ENCODE measurements around the gene PTPRG. TPM values are rescaled to one million over a fixed set of nuclear protein-coding genes. Genes with fewer than 3 reads are reported as not detected.

PTPRG gene
- total RNA-seq, 1 donor from 2014 or later = 80.7 TPM

DNA sequence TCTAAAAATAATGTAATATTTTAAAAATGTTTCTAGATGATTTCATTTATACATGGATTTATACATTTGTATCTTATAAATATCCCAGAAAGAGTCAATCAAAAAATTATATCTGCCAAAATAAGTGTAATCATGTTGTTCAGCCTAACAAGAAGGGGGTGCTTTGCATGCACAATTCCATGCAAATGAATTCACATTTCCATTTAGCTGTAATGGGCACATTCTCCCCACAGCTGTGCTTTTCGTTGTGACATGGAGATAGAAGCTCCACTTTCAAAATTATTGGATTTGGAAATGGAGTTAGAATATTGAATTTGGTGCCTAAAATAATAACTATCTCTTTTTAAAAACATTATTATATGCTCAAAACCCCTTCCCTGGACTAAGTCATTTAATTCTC, 270.6 kb downstream of the PTPRG start:
- Mint-ChIP-seq H3K4me3 (ENCODE audit: unreplicated experiment) (no peak overlapping the region), H3K36me3 (ENCODE audit: low read depth, unreplicated experiment) (no peaks in the 10 kb centered on the region), H3K27me3 (ENCODE audit: unreplicated experiment) (no peaks in the 10 kb centered on the region), H3K4me1 (ENCODE audit: unreplicated experiment) (peaks cover 9% of the 10 kb centered on the region), H3K9me3 (ENCODE audit: unreplicated experiment) (no peaks in the 10 kb centered on the region), H3K27ac (ENCODE audit: unreplicated experiment) (no peak overlapping the region)
- TF ChIP-seq, protein P1, sequence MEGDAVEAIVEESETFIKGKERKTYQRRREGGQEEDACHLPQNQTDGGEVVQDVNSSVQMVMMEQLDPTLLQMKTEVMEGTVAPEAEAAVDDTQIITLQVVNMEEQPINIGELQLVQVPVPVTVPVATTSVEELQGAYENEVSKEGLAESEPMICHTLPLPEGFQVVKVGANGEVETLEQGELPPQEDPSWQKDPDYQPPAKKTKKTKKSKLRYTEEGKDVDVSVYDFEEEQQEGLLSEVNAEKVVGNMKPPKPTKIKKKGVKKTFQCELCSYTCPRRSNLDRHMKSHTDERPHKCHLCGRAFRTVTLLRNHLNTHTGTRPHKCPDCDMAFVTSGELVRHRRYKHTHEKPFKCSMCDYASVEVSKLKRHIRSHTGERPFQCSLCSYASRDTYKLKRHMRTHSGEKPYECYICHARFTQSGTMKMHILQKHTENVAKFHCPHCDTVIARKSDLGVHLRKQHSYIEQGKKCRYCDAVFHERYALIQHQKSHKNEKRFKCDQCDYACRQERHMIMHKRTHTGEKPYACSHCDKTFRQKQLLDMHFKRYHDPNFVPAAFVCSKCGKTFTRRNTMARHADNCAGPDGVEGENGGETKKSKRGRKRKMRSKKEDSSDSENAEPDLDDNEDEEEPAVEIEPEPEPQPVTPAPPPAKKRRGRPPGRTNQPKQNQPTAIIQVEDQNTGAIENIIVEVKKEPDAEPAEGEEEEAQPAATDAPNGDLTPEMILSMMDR (IDR thresholded peaks at IDR 0.05; ENCODE audit: unreplicated experiment) = no peak
- DNase-seq (ENCODE audit: low spot score) = no peak

DNA sequence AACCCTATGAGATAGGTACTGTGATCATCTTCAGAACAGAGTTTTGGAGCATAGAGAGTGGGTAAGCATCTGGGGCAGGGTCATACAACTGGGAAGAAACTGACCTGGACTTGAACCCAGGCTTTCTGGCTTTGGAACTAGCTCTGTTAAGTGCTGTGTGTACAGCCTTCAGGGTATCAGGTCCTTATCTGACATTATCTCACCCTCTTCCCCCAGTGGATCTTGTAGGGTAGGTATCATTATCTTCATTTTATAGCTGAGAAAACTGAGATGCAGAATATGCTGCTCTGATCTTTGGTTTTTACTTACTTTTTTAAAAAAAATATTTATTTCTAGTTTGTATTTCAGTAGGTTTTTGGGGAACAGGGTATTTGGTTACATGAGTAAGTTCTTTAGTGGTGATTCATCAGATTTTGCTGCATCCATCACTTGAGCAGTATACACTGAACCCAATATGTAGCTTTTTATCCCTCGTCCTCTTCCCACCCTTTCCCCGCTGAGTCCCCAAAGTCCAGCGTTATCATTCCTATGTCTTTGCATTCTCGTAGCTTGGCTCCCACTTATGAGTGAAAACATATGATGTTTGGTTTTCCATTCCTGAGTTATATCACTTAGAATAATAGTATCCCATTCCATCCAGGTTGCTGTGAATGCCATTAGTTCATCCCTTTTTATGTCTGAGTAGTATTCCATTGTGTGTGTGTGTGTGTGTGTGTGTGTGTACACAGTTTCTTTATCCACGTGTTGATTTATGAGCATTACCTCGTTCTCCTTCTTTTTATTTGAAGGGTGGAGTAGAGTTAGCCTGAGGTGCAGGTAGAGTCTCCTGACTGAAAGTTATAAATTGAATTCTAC, 271.2 kb downstream of the PTPRG start:
- Mint-ChIP-seq H3K4me3 (ENCODE audit: unreplicated experiment) (no peak overlapping the region), H3K4me1 (ENCODE audit: unreplicated experiment) (peaks cover 9% of the 10 kb centered on the region), H3K9me3 (ENCODE audit: unreplicated experiment) (no peaks in the 10 kb centered on the region), H3K27me3 (ENCODE audit: unreplicated experiment) (no peaks in the 10 kb centered on the region), H3K36me3 (ENCODE audit: low read depth, unreplicated experiment) (no peaks in the 10 kb centered on the region), H3K27ac (ENCODE audit: unreplicated experiment) (no peak overlapping the region)
- no peak for DNase-seq (ENCODE audit: low spot score)
- TF ChIP-seq, protein P1 (IDR thresholded peaks at IDR 0.05; ENCODE audit: unreplicated experiment) = no peak

DNA sequence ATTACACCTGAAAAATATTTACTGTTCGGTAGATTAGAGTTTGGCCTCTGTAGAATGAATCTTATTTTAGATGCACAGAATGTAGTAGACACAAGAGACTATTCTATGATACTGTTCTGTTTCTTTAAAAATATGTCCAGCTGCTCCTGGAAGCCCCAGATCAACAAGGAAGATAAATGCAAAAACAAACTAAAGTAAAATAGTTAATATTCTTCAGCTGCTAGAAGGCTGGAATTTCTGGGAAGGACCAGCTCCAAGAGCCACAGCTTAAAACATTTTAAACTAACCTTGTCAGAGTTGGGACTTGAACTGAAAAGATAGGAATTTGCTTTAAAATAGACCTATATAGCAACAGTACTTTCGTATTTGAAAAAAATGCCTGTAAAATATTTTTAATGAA, 277.9 kb downstream of the PTPRG start:
- no peak overlapping the region for H3K4me3 Mint-ChIP-seq (ENCODE audit: unreplicated experiment)
- no peaks in the 10 kb centered on the region for H3K9me3 Mint-ChIP-seq (ENCODE audit: unreplicated experiment)
- H3K36me3 Mint-ChIP-seq (ENCODE audit: low read depth, unreplicated experiment) = no peaks in the 10 kb centered on the region
- no peaks in the 10 kb centered on the region for H3K27me3 Mint-ChIP-seq (ENCODE audit: unreplicated experiment)
- TF ChIP-seq, protein P1 (IDR thresholded peaks at IDR 0.05; ENCODE audit: unreplicated experiment) = no peak
- no peak for DNase-seq (ENCODE audit: low spot score)
- peaks cover 3% of the 10 kb centered on the region for H3K4me1 Mint-ChIP-seq (ENCODE audit: unreplicated experiment)
- no peak overlapping the region for H3K27ac Mint-ChIP-seq (ENCODE audit: unreplicated experiment)

DNA sequence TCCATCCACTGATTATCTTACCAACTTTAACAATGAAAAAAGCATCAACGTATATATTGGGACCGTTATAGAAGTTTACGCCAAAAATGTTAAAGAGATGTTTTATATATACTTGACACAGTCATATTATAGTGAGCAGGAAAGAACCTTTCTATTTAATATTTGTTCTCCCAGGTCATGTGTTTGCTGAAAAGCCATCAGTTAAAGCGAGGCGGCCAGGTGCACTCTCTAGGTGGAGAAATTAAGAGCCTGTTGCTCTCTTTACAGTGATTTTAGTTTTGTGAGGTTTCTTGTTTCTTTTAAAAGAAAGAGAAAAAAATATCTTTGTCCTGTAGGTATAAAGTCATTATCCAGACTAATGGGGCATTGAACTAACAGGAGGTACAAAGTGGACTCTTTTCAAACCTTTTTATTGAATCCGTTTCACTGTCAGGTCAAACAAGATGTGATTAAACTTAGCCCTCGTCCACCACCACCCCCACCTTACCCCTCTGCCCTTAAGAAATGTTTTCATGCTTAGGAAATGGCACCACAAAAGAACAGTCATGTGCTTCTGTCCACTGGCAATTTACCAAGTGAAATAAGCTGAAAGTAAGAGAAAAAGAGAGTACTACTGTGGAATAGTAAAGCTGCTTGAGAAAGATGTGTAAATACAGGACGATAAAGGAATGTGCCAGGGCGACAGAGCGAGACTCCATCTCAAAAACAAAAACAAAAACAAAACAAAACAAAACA, 279.9 kb downstream of the PTPRG start:
- no peaks in the 10 kb centered on the region for H3K4me1 Mint-ChIP-seq (ENCODE audit: unreplicated experiment)
- H3K27ac Mint-ChIP-seq (ENCODE audit: unreplicated experiment) = no peak overlapping the region
- TF ChIP-seq, protein P1 (IDR thresholded peaks at IDR 0.05; ENCODE audit: unreplicated experiment) = no peak
- H3K36me3 Mint-ChIP-seq (ENCODE audit: low read depth, unreplicated experiment) = no peaks in the 10 kb centered on the region
- no peak overlapping the region for H3K4me3 Mint-ChIP-seq (ENCODE audit: unreplicated experiment)
- no peaks in the 10 kb centered on the region for H3K27me3 Mint-ChIP-seq (ENCODE audit: unreplicated experiment)
- DNase-seq (ENCODE audit: low spot score) = no peak
- no peaks in the 10 kb centered on the region for H3K9me3 Mint-ChIP-seq (ENCODE audit: unreplicated experiment)

DNA sequence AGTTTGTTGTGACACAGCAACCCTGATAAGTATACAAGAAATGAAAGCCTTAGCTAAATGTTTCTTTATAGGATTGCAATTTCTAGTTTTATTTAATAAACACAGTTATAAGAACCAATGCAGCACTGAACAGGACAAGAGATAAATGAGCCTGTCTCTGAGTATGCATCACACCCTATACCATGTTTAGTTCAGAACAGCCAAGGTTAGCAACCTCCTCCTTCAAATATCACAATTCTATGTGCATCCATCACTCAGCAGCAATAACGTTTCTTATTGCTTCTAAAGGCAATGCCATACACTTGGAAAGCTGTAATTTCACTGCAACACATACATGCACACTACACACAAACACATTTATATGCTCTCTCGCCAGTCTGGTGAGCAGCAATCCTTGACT, 280.6 kb downstream of the PTPRG start:
- H3K4me1 Mint-ChIP-seq (ENCODE audit: unreplicated experiment) = peaks cover 2% of the 10 kb centered on the region
- DNase-seq (ENCODE audit: low spot score) = no peak
- TF ChIP-seq, protein P1 (IDR thresholded peaks at IDR 0.05; ENCODE audit: unreplicated experiment) = no peak
- H3K27ac Mint-ChIP-seq (ENCODE audit: unreplicated experiment) = no peak overlapping the region
- H3K9me3 Mint-ChIP-seq (ENCODE audit: unreplicated experiment) = no peaks in the 10 kb centered on the region
- H3K4me3 Mint-ChIP-seq (ENCODE audit: unreplicated experiment) = no peak overlapping the region
- no peaks in the 10 kb centered on the region for H3K27me3 Mint-ChIP-seq (ENCODE audit: unreplicated experiment)
- no peaks in the 10 kb centered on the region for H3K36me3 Mint-ChIP-seq (ENCODE audit: low read depth, unreplicated experiment)

Data from endothelial cell (in vitro differentiated cells).